NCI-H1105 (cell line): ENCODE measurements around the gene SORCS2.

Experiments used
- DNase-seq: peaks from one replicate; lab custom pipeline; 2025; lab: John Stamatoyannopoulos, UW

SORCS2 gene

DNA sequence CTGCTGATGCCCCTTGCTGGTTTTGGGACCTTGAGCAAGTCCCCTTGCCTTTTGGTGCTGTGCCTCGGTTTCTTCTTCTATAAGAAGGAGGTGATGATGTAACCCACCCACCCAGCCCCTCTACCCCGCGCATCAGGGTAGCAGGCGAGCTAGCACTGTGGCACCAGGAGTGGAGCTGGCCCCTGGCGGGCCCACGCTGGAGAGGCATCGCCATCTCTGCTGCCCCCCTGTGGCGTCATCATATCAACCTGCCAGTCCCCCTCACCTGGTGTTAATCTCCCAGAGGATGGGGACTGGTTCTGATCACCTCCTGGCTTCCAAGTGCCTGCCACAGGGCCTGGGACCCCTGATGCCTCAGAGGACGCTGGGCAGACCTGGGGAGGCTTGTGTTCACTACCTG lies 6.3 kb upstream of the SORCS2 start:
- no peak for DNase-seq

DNA sequence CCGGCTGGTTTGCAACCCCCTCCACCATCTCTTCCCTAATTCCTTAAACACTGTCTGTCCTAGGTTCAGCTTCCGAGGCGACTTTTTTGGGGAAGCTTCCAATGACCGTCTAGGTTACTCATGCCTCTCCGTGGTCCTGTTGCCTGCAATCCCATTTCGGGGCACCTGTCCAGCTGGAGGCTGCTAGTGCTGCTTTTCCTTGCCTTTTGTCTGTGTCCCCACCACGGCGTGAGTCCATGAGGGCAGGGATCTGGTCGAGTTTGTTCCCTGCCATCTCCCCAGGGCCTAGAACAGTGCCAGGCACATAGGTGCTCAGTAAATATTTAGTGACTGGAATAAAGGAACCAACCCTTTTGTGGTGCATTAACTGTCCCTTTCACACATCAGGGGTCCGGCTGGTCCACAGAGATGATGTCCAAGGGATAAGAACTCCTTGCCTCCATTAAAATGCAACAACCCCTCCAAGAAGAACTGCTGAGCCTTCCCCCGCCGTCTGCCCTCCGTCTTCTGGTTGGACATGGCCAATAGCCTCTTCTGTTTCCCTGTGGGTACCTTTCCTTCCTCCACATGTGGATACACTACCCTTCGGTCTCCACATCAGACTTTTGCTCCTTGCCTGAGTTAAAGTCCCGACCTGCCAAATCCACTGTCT lies 5.7 kb upstream of the SORCS2 start:
- no peak for DNase-seq

DNA sequence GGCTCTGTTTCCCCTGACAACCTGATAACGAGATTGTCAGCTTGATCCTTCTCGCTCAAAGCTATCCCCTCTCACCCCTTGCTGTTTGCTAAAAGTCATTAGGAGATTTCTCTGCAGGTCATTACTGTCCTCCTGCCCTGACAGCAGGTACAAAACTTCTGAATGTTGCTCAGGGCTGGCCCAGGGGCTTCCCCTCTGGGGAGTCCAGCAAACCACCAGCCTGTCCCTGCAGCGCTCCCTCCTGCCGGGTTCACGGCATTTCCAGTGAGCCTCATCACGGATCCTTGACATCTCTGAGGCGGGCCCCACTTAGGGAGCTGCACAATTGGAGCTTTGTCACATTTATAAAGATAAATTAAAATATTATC lies 5.2 kb upstream of the SORCS2 start:
- DNase-seq: no peak

DNA sequence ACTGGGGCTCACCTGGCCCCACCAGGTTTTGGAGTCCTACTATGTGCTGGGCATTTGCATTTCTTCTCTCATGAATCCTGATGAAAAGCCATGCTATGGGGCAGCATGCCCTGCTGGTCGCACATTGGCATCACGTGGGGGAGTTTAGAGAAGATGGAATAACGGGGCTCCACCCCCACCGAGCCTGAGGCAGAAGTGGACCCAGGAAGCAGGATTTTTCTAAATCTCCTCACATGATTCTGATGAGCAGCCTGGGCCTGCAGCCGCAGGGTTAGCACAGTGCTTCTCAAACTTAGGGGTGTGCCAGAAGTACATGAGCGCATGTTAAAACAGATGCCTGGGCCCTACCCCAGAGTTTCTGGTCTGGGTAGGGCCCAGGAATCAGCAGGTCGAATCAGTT lies 4.6 kb upstream of the SORCS2 start:
- no peak for DNase-seq

GRCh38 chr4:7189066-7189465 lies 3.3 kb upstream of the SORCS2 start:
- no peak for DNase-seq

GRCh38 chr4:7189475-7190277 lies 2.7 kb upstream of the SORCS2 start:
- no peak for DNase-seq

GRCh38 chr4:7190278-7190594 lies 2.1 kb upstream of the SORCS2 start:
- DNase-seq: no peak

GRCh38 chr4:7190691-7191545 lies 1.4 kb upstream of the SORCS2 start:
- DNase-seq: no peak

- DNase-seq: no peak
Observed at GRCh38 chr4:7191546-7192251, 639 bp upstream of the SORCS2 start.

DNA sequence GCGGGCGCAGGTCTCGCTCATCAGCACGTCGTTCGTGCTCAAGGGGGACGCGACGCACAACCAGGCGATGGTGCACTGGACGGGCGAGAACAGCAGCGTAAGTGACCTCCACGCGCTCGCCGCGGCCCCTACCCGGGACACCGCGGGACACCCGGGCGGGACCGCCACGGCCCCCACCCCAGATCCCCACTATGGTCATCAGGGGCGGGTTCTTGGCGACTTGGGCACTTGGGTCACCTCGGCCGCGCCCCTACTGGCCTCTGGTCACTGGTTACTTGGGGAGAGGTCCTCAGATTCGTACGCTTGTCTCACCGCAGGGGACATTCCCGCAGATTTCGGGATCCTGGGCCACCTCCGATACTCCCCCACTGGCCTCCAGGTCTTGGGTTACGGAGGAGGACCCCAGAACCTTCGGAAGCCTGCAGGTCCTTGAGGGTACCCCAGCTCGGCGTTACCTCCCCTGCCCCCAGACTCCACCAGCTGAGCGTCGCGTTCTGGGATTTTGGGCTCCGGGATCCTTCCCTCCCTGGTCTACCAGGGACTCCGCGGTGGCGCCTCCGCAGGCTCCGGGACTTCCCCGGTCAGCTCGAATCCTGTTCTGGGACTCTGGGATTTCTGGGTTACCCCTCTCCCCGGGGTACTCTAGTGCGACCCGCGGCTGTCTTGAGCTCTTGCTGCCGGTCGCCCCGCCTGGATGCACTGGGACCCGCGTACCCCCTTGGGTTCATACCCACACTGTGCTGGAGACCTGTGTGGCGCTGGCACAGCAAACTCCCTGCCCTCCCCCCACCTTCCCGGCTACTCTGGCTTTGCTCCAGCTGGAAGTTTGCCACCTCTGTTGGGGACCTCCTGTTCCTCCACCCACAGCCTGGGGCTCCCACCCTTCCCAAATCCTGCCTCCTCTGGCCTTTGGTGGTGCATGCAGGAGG lies 956 bp downstream of the SORCS2 start:
- DNase-seq: peak; percentile 55

DNA sequence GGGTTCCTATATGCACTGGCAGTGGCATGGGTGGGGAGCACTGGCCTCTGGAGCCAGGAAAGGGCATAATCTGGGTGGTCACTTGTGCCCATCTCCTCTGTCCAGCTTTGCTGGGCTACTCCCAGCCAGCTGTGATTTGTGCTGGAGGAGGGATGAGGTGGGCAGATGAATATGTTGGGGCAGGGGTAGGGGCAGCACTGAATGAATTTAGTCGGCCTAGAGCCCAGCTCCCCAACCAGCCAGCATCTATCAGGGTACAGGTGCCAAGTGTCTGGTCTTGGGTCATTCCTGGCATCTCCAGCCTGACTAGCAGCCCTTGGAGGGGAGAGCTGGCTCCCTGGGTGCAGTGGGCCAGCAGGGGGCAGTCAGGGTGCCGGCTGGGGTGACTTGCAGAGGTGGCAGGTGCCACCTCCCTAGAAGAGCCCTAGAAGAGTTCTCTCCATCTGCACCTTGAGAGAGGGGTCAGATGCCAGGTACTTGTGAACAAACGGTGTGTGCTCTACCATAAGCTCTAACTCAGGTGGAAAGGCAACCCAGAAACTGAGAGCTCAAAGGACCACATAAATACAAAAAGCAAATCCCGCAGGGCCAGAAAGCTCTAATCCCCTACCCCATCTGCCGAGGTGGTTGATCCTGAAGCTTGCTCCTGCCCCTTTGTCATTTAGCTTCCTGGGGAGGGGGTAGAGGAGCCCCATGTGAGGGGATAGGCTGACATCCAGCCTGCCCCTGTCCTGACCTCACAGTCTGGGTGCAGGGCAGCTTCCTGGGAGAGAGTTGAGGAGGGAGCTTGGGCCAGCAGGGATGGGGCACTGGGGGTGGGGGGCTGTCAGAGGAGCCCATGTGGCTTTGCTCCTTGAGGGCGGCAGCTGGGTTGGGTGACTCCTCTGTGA lies 2.2 kb downstream of the SORCS2 start:
- DNase-seq: peak; percentile 20

DNA sequence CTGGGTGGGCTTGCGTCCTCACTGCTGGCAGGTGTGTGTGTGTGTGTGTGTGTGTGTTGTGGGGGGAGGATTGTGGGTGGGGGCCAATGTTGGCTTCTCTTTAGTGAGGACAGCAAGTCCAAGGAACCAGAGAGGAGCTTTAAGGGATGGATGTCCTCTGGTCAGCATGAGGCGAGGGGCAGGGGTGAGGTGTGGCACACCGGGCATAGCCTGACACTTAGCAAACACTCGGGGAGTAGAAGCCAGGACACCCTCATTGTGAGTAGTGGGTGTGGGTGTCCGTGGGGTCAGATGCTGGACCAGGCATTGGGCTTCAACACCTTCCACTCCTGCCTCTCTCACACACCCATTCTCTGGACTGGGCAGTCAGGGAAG lies 2.8 kb downstream of the SORCS2 start:
- DNase-seq: no peak

DNA sequence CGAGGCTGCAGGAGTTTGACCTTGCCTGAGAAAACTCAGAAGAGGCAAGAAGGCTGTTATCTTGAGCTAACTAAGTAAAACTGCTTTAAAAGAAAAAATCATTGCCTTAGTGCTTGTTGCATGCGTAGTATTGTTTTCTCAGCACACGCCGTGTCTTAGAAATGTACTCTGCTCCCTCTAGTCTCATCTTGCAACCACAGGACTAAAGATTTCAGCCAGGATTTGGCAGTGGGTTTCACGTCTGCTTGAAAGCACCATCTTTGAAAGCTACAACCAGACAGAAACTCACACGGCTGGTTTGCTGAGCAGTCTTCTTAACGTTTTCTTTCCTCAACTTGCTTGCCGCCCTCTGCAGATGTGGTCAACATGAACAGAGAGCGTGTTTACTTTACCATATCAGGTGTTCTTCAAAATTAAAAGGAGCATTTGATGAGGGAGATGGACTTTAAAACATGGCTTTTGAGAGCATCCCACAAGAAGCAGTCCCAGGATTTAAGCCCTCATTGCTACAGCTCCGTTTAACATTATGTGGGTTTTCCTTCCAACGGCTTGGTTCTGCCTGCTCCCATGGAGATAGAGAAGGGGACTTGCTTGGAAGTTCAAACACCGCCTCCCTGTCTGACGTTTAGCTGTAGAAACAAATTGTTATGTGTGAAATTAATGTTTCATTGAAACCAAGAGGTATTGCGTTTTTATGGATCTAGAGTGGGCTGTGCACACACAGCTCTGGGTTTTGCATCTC lies 3.4 kb downstream of the SORCS2 start:
- no peak for DNase-seq

DNA sequence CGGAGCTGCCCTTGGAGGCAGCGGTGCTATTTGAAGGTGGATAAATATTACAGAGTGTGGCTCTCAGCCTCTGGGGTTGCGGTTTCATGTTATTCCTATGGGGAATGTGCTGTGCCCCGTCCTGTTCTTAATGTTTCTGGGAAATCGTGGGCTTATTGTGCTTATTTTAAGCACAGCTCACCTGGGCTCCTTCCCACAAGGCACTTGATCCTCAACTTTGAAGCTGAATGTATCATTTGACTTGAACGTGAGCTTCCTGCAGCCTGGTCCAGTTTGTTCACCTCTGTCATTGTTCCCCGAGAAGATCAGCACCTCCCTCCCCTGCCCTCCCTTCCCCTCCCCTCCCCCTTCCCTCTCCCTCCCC lies 3.9 kb downstream of the SORCS2 start:
- DNase-seq: no peak

GRCh38 chr4:7196736-7197135 lies 4.4 kb downstream of the SORCS2 start:
- DNase-seq: no peak

DNA sequence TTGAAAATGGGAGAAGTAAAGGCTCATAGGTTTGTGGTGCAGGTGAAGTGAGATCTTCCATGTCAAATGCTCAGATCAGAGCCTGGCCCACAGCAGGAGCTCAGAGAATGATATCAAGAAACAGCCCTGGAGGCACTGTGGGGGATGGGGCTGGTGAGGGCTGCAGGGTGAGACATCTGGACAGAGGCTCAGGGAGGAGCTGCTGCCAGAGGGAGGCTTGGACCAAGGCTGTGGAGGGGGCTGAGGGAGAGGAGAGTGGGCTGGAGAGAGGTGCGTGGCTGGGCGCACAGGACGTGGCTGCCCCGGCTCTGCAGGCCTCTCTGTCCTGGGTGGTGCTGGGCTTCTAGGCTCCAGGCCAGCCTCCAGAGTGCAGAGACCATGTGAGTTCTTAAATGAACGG lies 5.6 kb downstream of the SORCS2 start:
- no peak for DNase-seq

- no peak for DNase-seq
Observed at GRCh38 chr4:7198440-7199128, 6.2 kb downstream of the SORCS2 start.

DNA sequence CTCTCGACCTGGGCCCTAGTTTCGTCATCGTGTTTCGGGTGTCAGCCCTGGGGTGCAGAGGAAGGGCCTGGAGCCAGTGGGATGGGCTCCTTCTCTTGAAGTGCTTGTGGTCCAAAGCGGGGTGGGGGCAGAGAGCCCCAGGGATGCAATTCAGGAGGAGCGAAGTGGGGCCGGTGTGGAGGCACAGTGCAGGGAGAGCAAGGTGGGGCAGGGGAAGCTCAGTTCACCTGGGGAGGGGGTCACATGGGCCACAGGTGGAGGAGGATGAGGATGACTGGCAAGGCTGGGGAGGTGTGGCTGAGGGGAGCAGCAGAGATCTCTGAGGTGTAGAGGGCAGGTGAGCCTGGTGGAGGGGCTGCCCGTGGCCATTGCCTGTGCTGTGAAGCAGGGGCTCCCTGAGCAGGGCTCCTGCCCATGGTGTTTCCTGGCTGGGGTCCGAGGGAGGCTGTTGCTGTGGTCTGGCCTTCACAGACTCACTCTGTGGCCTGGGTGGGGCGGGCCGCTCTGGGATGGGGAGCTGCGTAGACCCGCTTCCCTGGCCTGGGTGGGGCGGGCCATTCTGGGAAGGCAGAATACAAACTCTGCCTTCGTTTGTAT lies 6.9 kb downstream of the SORCS2 start:
- DNase-seq: no peak
